ENCODE measurements around the gene DNASE1L2. TPM values are rescaled to one million over a fixed set of nuclear protein-coding genes. Genes with fewer than 3 reads are reported as not detected.

The DNASE1L2 gene
- total RNA-seq, 1 donor from 2014 or later: 2.1 TPM

DNA sequence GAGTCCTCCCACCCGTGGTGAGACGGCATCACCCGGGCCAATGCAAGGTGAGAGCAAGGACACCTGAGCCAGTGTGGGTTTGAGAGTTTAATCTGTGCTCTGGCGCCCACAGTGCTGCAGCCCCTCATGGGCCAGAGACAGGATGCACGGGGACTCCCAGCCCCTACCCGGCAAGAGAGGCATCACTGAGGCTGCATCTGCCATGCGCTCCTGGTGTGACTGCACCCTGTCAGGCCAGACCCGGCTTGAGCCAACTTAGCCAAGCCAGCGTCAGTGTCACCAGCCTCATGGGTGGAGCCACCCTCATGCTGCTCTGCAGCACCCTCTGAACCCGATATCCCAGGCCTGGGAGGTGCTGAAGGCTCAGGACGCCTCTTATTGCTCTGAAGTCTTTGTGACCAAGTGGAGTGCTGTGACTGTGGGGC lies 24.3 kb upstream of the DNASE1L2 start:
- Mint-ChIP-seq H3K4me3 (ENCODE audit: low read depth) (peak overlapping the region; percentile 26), H3K27ac (no peak overlapping the region), H3K36me3 (ENCODE audit: insufficient read depth) (peaks cover 3% of the 10 kb centered on the region), H3K9me3 (ENCODE audit: low read depth) (no peaks in the 10 kb centered on the region), H3K27me3 (no peaks in the 10 kb centered on the region), H3K4me1 (ENCODE audit: low read depth) (peaks cover 13% of the 10 kb centered on the region)
- no peak for DNase-seq (ENCODE audit: low spot score, unreplicated experiment)
- TF ChIP-seq, protein P1, sequence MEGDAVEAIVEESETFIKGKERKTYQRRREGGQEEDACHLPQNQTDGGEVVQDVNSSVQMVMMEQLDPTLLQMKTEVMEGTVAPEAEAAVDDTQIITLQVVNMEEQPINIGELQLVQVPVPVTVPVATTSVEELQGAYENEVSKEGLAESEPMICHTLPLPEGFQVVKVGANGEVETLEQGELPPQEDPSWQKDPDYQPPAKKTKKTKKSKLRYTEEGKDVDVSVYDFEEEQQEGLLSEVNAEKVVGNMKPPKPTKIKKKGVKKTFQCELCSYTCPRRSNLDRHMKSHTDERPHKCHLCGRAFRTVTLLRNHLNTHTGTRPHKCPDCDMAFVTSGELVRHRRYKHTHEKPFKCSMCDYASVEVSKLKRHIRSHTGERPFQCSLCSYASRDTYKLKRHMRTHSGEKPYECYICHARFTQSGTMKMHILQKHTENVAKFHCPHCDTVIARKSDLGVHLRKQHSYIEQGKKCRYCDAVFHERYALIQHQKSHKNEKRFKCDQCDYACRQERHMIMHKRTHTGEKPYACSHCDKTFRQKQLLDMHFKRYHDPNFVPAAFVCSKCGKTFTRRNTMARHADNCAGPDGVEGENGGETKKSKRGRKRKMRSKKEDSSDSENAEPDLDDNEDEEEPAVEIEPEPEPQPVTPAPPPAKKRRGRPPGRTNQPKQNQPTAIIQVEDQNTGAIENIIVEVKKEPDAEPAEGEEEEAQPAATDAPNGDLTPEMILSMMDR (IDR thresholded peaks at IDR 0.05; ENCODE audit: unreplicated experiment): no peak

- no peaks in the 10 kb centered on the region for H3K9me3 Mint-ChIP-seq (ENCODE audit: low read depth)
These were observed 23.6 kb upstream of the DNASE1L2 start for GRCh38 chr16:2212362-2213324.

GRCh38 chr16:2213817-2214718 lies 22.2 kb upstream of the DNASE1L2 start:
- Mint-ChIP-seq H3K36me3 (ENCODE audit: insufficient read depth) (no peaks in the 10 kb centered on the region), H3K4me1 (ENCODE audit: low read depth) (peaks cover 13% of the 10 kb centered on the region), H3K27me3 (no peaks in the 10 kb centered on the region), H3K9me3 (ENCODE audit: low read depth) (no peaks in the 10 kb centered on the region), H3K27ac (peak overlapping the region; percentile 49), H3K4me3 (ENCODE audit: low read depth) (peak overlapping the region; percentile 72)
- TF ChIP-seq, protein P1 (IDR thresholded peaks at IDR 0.05; ENCODE audit: unreplicated experiment): peak; percentile 11
- DNase-seq (ENCODE audit: low spot score, unreplicated experiment): no peak

More at GRCh38 chr16:2212362-2213324, 23.6 kb upstream of the DNASE1L2 start:
- peak overlapping the region; percentile 72 for H3K4me3 Mint-ChIP-seq (ENCODE audit: low read depth)
- H3K4me1 Mint-ChIP-seq (ENCODE audit: low read depth): peaks cover 13% of the 10 kb centered on the region
- no peaks in the 10 kb centered on the region for H3K27me3 Mint-ChIP-seq
- TF ChIP-seq, protein P1 (IDR thresholded peaks at IDR 0.05; ENCODE audit: unreplicated experiment): no peak
- no peak for DNase-seq (ENCODE audit: low spot score, unreplicated experiment)
- peaks cover under 1% of the 10 kb centered on the region for H3K36me3 Mint-ChIP-seq (ENCODE audit: insufficient read depth)
- no peak overlapping the region for H3K27ac Mint-ChIP-seq

DNA sequence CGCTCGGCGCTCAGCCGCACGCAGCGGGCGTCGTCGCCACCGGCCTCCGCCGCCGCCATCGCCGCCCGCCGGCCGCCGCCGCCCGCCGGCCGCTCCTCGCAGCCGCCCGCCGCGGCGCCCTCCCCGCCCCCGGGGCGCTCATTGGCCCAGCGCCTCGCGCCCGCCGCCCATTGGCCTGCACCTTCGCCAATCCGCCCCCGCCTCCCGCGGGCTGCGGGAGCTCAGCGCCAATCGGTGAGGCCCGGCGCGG lies 21.6 kb upstream of the DNASE1L2 start, which contains the start of gene PGP:
TSS of gene PGP (minus strand) at position 122 of the 250 bp plus-strand sequence. CDS start at position 59, 63 bp downstream.
- Mint-ChIP-seq H3K9me3 (ENCODE audit: low read depth) (no peaks in the 10 kb centered on the region), H3K4me1 (ENCODE audit: low read depth) (peaks cover 13% of the 10 kb centered on the region), H3K27me3 (no peaks in the 10 kb centered on the region), H3K36me3 (ENCODE audit: insufficient read depth) (no peaks in the 10 kb centered on the region), H3K4me3 (ENCODE audit: low read depth) (peak within 1 kb of the TSS; percentile 86), H3K27ac (peak within 1 kb of the TSS; percentile 98)
- TF ChIP-seq, protein P1 (IDR thresholded peaks at IDR 0.05; ENCODE audit: unreplicated experiment): no peak
- DNase-seq (ENCODE audit: low spot score, unreplicated experiment): no peak

- Mint-ChIP-seq H3K9me3 (ENCODE audit: low read depth) (no peaks in the 10 kb centered on the region), H3K27ac (no peak overlapping the region), H3K36me3 (ENCODE audit: insufficient read depth) (no peaks in the 10 kb centered on the region), H3K4me1 (ENCODE audit: low read depth) (peaks cover 17% of the 10 kb centered on the region), H3K27me3 (no peaks in the 10 kb centered on the region), H3K4me3 (ENCODE audit: low read depth) (peak overlapping the region; percentile 86)
- TF ChIP-seq, protein P1 (IDR thresholded peaks at IDR 0.05; ENCODE audit: unreplicated experiment): no peak
- no peak for DNase-seq (ENCODE audit: low spot score, unreplicated experiment)
These were observed 19.9 kb upstream of the DNASE1L2 start for GRCh38 chr16:2216330-2216729.
